ENCODE data around the gene SGPP2.

GRCh38 chr2:222381566-222381965, 42.8 kb upstream of the SGPP2 start:
- TF ChIP-seq EZH2 (IDR thresholded peaks at IDR 0.05) (no peak), EZH2phosphoT487 (IDR thresholded peaks at IDR 0.05) (no peak), CTCF (IDR thresholded peaks at IDR 0.05) (no peak)
